ENCODE measurements around the gene WWOX.

WWOX gene

GRCh38 chr16:78553268-78554039 is 454.0 kb downstream of the WWOX start:
- in situ Hi-C loops (cut with MboI; ENCODE audit: low sequenced_read_pairs) = no loop called here

GRCh38 chr16:78556421-78556820 is 457.0 kb downstream of the WWOX start:
- in situ Hi-C loops (cut with MboI; ENCODE audit: low sequenced_read_pairs) = no loop called here

DNA sequence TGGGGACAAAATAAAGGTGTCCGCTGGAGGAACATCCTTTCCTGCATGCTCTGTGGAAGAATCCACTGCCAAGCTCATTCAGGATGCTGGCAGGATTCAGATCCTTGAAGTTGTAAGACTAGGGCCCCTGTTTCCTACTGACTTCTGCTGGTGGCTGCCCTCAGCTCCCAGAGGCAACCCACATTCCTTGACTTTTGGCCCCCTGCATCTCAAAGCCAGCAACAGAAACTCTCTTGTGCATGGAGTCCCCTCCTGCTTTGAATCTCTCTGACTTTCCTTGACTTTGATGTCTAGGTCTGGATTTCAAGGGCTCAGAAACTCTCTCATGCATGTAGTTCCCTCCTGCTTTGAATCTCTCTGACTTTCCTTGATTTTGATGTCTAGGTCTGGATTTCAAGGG is 461.5 kb downstream of the WWOX start:
- in situ Hi-C loops (cut with MboI; ENCODE audit: low sequenced_read_pairs) = no loop called here

DNA sequence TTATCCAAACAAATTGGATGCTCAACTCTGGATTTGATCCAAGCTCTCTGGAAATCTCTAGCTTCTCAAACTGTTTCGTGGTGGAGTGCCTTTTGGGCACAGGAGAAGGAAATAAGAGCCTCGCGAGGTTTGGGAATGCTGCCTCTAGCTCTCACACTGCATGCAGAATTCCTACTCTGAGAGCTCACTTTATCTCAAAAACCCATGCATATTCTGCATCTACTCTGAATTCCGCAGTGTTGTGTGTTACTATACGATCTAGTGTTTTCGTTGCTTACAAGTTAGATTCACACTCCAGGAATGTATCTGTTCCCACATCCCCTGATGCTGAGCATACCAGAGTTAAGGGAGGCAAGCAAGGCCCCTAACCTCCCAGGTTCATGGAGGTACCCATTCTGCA is 462.7 kb downstream of the WWOX start:
- in situ Hi-C loops (cut with MboI; ENCODE audit: low sequenced_read_pairs) = no loop called here

GRCh38 chr16:78562650-78563049 is 463.2 kb downstream of the WWOX start:
- in situ Hi-C loops (cut with MboI; ENCODE audit: low sequenced_read_pairs) = no loop called here

- in situ Hi-C loops (cut with MboI; ENCODE audit: low sequenced_read_pairs) = no loop called here
These were observed 464.5 kb downstream of the WWOX start for GRCh38 chr16:78563905-78564304.

DNA sequence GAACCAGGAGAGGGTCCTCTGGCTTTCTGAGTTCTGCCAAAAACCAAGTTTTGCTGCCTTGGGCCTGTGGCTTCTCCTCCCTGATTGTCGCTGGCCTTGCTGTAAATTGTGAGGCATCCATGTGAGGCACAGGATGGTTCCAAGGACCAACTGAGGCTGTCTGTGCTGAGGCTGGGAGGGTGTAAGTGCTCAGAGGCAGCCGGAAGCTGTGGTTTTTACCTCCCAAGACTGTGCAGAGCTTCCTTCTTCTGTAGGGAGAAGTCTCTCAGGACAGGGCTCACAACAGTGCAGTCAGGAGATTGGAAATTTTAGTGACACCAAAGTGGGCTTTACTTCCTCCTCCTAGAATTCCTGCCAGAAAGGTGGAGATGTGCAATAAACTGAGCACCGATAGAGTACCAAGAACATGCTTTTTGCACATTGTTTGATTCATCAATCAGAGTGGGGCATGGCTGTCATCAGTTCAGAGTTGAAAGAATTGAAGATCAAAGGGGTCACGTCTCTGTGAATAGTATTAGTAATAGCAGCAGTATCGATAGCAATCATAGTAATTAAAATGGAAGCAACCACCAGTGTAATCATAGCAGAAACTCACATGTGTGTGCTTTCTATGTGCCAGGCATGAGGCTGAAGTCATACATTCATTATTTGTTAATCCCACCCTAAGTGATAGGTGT is 467.1 kb downstream of the WWOX start:
- in situ Hi-C loops (cut with MboI; ENCODE audit: low sequenced_read_pairs) = no loop called here

- in situ Hi-C loops (cut with MboI; ENCODE audit: low sequenced_read_pairs) = no loop called here
These were observed 471.1 kb downstream of the WWOX start for GRCh38 chr16:78570399-78571141.

DNA sequence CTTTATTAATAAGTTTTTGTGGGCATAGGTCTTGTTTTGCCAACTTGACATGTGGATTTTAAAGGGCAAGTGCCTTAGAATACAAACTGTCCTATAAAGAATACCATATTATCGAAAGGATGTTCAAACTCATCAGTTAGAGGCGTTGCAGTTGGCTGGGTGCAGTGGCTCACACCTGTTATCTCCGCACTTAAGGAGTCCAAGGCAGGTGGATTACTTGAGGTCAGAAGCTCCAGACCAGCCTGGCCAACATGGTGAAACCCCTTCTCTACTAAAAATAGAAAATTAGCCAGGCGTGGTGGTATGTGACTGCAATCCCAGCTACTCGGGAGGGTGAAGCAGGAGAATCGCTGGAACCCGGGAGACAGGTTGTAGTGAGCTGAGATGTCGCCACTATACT is 472.0 kb downstream of the WWOX start:
- in situ Hi-C loops (cut with MboI; ENCODE audit: low sequenced_read_pairs) = no loop called here

- in situ Hi-C loops (cut with MboI; ENCODE audit: low sequenced_read_pairs) = no loop called here
These were observed 472.5 kb downstream of the WWOX start for GRCh38 chr16:78571898-78572358.

- in situ Hi-C loops (cut with MboI; ENCODE audit: low sequenced_read_pairs) = no loop called here
These were observed 475.1 kb downstream of the WWOX start for GRCh38 chr16:78574571-78574970.

DNA sequence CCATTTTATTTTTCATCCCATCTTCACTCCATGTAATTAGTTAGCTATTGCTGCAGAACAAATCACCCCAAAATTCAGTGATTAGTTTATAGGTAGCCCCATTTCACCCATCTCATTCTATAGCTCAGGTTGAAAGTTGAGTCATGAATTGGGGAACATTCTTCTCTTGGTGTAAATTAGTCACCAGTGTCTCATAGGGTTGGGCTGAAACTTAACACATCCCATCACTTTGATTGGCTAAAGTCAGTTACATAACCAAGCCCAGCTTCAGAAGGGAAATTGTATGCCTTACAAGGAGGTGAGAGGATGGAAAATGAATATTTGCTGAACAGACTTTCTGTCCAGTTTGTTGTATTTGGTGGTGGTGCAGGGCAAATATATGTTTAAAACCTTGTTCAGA is 477.5 kb downstream of the WWOX start:
- in situ Hi-C loops (cut with MboI; ENCODE audit: low sequenced_read_pairs) = no loop called here

DNA sequence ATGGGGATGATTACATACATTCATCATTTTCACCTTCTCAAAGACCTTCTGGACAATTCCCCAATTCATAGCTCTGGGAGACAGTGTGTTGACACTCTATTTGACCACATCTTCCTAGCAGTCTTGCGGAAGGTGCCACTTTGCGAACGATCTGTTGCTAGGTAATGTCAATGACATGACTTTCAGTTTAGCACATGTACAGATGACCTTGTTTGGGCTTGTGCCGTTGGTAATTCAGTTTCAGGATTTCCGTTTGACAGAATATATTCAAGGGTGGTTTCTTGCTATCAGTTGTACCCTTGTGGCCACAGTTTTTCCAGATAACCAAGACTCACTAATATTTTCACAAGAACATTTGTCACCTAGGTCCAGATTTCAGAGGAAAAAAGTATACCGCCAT is 478.2 kb downstream of the WWOX start:
- in situ Hi-C loops (cut with MboI; ENCODE audit: low sequenced_read_pairs) = no loop called here

GRCh38 chr16:78579020-78579419 is 479.6 kb downstream of the WWOX start:
- in situ Hi-C loops (cut with MboI; ENCODE audit: low sequenced_read_pairs) = no loop called here

GRCh38 chr16:78583441-78583840 is 484.0 kb downstream of the WWOX start:
- in situ Hi-C loops (cut with MboI; ENCODE audit: low sequenced_read_pairs) = no loop called here

DNA sequence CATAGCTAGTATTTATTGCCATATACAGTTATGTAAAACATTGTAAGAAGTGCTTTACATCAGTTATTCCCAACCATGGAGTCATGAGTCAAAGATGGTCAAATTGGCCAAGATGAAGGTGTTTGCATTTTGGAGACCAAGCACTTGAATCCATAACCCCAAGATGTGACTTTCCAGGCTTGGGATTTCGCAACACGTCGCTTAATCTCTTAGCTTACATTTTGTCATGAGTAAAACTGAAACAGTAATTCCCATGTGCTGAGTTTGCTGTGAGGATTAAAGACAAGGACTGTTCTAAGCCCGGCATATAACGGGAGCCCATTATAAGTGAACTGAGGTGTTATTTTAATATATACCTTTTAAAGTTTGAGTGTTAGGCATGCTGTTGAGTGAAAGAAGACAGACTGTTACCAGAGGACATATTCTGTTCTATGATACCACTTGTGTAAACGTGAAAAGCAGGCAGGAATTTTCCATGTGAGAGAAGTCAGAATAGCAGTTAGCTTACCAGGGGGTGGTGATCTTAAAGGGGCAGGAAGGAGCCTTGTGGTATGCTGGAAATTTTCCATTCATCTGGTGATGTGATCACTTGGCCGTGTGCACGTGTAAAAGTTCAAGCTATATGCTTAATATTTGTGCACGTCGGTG is 484.9 kb downstream of the WWOX start:
- in situ Hi-C loops (cut with MboI; ENCODE audit: low sequenced_read_pairs) = no loop called here

GRCh38 chr16:78584991-78585390 is 485.5 kb downstream of the WWOX start:
- in situ Hi-C loops (cut with MboI; ENCODE audit: low sequenced_read_pairs) = no loop called here

GRCh38 chr16:78589331-78589730 is 489.9 kb downstream of the WWOX start:
- in situ Hi-C loops (cut with MboI; ENCODE audit: low sequenced_read_pairs) = no loop called here

- in situ Hi-C loops (cut with MboI; ENCODE audit: low sequenced_read_pairs) = no loop called here
These were observed 492.2 kb downstream of the WWOX start for GRCh38 chr16:78591682-78592103.

DNA sequence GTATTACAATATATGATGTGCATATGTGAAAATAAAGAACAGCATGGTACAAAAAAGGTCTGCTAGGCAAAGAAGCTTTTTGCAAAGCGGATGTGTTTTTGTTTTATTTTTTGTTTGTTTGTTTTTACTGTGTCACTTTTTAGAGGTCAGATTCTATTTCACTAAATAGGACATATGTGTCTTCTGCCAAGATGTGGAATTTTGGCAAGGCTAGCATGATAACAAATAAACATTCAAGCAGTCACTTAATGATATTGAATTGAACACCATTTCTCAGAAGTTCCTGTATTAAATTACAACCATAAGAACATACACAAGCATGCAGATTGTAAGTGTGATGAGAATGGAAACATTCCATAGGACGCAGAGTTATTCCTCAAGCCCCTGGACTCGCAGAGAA is 492.7 kb downstream of the WWOX start:
- in situ Hi-C loops (cut with MboI; ENCODE audit: low sequenced_read_pairs) = no loop called here

DNA sequence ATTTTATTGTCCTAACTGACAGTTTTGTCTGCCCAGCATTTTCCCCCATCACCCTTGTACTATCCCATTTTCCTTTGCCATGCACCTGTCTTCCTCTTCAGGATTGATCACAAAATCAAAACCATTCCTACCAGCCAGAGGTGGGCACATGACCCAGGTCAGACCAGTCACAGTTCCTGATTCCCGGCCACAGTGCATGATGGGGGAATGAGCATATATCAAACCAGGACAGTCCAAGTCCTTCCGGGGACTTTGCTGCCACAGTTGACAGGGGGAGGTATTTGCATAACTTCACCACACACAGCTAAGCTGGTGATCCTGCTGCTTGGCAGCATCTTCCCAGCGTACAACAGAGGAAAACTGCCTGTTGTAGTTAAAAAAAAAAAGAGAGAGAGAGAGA is 493.9 kb downstream of the WWOX start:
- in situ Hi-C loops (cut with MboI; ENCODE audit: low sequenced_read_pairs) = no loop called here

Data from HL-60/S4 treated with retinoic acid at 250 ng/mL for 4 days and 3 days (cell line).